HK-2 (cell line): ENCODE data around the gene CHIC2.
"Not testable (repeated sequence)": the region's sequence is repeated elsewhere in the genome, so short reads cannot be mapped to it uniquely, and the experiment has no call there.

Experiments used
- DNase-seq: peaks from one replicate; pipeline ENCODE4 v3.0.0-alpha.2; 2018; ENCODE audit not compliant: unreplicated experiment

The CHIC2 gene

GRCh38 chr4:54064317-54065111 is at the start of gene CHIC2:
Gene CHIC2, minus strand, starts transcription at chr4:54064605. Its CDS starts 305 bp downstream, at chr4:54064300.
- DNase-seq: peak; percentile 95

- not testable (repeated sequence) for DNase-seq
Measured at GRCh38 chr4:54113206-54113605, 48.8 kb upstream of the CHIC2 start.

DNA sequence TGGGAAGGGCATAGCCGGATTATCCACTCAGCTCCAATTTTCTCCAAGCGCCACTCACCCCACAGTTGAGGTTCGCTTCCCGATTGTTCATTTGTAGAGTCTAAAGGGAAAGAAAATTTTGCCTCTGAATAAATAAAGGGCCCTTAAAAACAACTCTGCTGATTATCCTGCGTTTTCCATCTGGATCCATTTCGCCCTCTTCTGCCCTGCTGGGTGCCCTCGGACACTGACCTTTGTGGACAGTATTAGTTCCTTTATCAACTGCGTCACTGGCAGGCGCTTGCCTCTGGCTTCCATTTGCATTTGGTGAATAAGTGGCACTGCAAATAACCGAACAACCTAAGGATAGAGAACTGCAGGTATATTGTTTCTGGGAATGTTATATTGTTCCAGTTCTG is 45.6 kb upstream of the CHIC2 start:
- DNase-seq: no peak

- DNase-seq: no peak
Measured at GRCh38 chr4:54109241-54110018, 45.0 kb upstream of the CHIC2 start.

DNA sequence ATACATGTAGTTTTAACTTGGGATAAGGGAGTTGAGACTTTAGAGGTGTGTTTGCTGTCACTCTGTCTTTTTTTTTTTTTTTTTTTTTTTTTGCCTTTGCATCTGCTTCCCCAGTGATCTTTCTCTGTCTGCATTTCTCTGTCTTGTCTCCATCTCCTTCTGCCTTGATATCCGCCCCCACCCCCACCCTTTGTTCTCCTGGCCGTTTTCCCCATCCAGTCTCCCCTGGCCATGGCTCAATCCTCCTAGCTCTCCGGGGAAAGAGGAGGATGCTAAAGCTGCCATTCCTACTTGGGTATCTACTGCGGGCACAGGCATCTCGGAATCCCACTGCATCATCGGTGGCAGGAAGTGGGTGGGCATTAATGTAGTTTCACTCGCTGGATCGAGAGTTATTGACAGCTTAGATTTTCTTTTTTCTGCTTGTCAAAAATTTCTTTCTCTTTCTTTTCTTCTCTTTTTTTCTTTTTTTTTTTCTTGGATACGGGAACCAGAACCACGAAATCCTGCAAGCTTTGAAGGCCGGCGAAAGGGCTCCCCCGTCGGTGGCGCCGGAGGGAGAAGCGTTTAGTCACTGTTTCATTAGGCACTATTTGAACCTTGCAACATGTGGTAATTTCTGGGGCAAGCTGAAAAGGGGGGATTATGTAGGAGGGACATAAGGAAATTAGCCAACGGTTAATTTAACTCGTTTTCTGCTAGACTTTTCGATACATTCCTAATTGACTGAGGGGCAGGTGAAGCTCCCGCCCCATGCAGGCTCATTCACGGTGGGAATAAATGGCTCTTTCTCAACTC is 43.7 kb upstream of the CHIC2 start:
- DNase-seq: no peak

GRCh38 chr4:54104907-54105306 is 40.5 kb upstream of the CHIC2 start:
- no peak for DNase-seq

DNA sequence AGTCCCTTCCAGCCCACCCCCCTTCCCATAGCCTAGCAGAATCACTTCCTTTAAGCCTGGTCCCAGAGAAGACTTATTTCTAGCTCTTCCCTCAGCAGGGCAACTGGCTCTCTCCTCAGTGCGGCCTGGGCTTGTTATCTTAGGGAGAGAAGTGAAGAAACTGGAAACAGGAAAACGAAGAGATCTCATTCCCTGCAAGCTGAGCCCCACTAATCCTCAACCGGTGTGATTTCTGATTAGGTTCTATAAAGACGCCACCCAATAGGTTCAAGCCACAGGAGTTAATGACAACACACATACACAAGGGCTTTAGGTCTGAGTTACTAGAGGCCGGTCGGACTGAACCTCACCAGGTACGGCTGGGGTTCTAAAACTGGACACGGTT is 38.8 kb upstream of the CHIC2 start:
- DNase-seq: no peak

- DNase-seq: no peak
Measured at GRCh38 chr4:54102531-54103106, 38.2 kb upstream of the CHIC2 start.

DNA sequence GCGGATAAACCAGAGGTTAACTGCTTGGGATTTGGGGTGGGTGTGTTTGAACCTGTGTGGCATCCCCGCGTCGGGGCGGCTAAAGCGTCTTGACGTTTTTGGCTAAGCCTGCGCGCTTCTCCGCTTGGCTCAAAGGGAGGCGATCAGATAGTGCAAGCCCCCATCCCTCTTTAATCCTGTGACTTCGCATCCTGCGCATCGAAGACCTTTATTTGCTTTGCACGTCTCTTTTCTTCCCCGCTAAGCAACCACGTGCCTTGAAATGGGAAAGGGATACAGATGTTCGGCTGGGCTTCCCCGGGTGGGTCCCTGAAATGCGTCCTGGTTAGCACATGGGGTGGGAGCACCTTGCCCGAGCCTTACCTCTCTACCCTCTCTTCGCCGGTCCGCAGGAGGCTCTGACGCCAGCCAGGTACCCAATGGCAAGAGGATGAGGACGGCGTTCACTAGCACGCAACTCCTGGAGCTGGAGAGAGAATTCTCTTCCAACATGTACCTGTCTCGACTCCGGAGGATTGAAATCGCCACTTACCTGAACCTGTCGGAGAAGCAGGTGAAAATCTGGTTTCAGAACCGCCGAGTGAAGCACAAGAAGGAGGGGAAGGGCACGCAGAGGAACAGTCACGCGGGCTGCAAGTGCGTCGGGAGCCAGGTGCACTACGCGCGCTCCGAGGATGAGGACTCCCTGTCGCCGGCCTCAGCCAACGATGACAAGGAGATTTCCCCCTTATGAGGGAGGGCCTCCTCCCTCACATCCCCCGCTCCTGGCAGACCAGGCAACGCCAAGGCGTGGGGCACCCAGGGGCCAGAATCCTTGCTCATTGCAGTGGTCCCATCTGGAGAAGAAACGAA is 37.0 kb upstream of the CHIC2 start:
- no peak for DNase-seq

- no peak for DNase-seq
Measured at GRCh38 chr4:54100595-54101189, 36.3 kb upstream of the CHIC2 start.

DNA sequence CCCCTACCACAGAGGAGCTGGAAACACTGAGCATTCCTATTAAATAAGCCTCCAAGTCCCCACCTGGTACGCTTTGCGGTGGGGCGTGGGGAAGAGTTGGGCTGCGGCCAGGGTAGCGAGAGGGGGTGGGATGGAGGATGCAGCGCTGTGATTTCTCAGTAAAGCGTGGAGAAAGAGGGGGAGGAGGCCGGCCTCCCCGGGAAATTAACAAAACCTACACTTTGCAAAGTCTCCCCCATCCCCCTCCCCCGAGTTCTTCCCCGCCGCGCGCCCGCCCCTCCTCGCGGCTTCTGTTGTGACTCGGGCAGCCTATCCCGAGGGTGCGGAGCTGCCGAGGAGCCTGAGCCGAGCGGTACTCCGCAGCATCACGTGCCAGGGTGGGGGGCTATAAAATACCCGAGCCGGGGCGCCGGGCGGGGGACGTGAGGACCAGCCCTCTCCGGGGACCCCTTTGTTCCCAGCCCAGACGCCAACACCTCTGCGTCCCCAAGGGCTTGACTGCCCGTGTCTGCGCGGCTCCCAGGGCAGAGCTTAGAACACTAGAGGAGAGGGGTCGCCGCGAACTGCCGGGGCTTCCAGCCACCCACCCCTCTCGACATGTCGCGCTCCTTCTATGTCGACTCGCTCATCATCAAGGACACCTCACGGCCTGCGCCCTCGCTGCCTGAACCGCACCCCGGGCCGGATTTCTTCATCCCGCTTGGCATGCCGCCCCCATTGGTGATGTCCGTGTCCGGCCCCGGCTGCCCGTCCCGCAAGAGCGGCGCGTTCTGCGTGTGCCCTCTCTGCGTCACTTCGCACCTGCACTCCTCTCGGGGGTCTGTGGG is 35.6 kb upstream of the CHIC2 start, which contains the start of gene GSX2:
TSS of gene GSX2 (plus strand) at position 416 of the 827 bp plus-strand sequence. CDS start at position 598, 182 bp downstream.
- DNase-seq: no peak

- DNase-seq: peak; percentile 64
Measured at GRCh38 chr4:54099287-54099747, 34.9 kb upstream of the CHIC2 start.

GRCh38 chr4:54098375-54098774 is 34.0 kb upstream of the CHIC2 start:
- no peak for DNase-seq

GRCh38 chr4:54097152-54097551 is 32.7 kb upstream of the CHIC2 start:
- no peak for DNase-seq

DNA sequence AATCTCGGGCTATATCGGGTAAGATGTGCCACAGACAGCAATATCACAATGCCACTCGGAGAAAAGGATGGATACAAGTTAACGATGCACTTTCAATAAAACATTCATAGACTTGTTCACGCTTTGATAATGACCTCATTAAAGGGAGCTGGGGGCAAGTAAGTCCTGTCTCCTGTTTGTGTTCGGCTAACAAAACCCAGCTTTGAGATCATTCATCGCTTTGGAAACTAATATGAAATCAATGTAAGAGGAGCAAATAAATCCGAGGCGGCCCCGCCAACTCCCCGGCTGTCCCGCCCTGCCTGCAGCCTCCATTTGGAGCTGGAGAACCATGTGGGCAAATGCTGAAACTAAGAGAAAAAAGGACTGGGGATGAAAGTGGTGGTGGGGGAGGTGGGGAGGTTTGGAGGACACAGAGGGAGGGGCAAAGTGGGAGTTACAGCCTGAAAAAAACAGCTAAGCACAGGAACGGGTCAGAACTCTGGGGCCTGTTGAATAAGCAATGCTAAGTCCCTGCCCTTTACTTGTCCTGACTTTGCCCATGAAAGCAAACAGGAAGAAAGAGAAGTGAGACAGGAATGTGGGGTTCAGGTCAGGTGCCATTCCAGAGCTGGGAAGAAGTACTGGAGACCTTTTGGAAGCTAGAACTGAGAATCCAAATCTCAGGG is 32.0 kb upstream of the CHIC2 start:
- no peak for DNase-seq

DNA sequence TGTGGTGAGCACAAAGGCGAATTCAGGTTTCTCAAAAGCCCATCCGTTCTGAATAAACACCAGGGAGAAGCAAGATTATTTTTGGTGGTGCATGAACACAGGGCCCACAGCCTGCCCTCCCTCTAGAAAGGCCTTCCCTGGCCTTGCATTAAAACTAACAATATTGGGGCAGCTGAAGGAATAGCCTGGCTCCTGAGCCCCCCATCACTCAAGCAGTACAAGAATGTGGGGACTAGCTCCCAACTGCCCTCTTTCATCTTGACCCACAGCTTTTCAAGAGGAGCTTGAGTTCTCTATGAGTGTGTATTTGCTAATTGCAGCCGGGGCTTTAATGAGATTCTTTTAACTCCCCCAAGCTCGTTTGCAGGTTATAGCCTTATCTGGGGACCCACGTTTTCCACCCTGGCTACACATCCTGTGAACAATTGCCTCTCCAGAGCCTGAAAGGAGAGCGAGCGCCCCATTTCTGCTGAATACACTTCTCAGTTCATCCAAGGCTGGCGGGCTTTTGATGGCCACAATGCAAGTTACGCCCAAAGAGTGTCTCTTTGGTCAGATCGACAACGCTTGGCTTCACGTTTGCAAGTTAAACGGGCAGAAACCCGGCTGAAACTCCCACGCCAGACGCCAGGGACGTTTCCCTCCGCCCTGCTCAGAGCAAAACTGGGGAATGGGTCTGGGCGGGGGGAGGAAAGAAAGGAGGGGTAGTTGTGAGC is 30.9 kb upstream of the CHIC2 start:
- DNase-seq: no peak

- no peak for DNase-seq
Measured at GRCh38 chr4:54094451-54094850, 30.0 kb upstream of the CHIC2 start.
